ENCODE results near the gene SPATA20.

SPATA20 gene

DNA sequence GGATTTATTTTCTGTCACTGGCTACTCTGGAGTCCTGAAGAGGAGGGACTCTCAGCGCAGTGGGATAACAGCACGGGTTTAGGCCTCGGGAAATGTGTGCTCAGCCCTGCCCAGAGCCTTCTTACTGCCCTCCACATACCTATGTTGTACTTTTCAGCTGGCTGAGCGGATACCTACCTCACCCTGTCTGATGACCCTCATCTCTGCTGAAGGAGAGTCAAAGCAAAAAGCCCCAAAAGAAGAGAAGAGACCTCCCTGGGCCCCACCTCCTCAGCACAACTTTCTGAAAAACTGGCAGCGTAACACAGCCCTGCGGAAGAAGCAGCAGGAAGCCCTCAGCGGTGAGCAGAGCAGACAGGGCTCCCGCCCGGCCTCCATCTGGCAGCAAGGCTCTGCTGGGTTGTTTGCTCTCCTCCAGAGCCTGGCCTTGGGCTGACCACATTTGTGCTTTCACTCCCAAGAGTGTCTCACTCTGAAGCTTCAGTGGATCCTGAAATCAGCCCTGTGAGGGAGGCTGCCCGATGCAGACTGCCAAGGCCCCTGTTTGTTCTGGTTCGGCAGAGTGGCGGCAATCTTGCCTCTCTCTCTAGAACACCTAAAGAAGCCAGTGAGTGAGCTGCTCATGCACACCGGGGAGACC is 28.5 kb upstream of the SPATA20 start:
- Histone ChIP-seq H3K27me3 (ENCODE audit: control insufficient read depth, insufficient read depth, low read length) (no peaks in the 10 kb centered on the region), H3K27ac (no peak overlapping the region), H3K4me1 (peaks cover 19% of the 10 kb centered on the region), H3K4me3 (ENCODE audit: low read depth, low read length) (no peak overlapping the region), H3K36me3 (ENCODE audit: control insufficient read depth, insufficient read depth, low read length) (no peaks in the 10 kb centered on the region), H3K4me2 (ENCODE audit: low read length) (no peak overlapping the region), H2AFZ (no peak overlapping the region), H3K9me3 (ENCODE audit: control insufficient read depth, low read length) (no peaks in the 10 kb centered on the region), H3K9ac (no peak overlapping the region), H3K79me2 (no peaks in the 10 kb centered on the region)
- TF ChIP-seq, protein P1, sequence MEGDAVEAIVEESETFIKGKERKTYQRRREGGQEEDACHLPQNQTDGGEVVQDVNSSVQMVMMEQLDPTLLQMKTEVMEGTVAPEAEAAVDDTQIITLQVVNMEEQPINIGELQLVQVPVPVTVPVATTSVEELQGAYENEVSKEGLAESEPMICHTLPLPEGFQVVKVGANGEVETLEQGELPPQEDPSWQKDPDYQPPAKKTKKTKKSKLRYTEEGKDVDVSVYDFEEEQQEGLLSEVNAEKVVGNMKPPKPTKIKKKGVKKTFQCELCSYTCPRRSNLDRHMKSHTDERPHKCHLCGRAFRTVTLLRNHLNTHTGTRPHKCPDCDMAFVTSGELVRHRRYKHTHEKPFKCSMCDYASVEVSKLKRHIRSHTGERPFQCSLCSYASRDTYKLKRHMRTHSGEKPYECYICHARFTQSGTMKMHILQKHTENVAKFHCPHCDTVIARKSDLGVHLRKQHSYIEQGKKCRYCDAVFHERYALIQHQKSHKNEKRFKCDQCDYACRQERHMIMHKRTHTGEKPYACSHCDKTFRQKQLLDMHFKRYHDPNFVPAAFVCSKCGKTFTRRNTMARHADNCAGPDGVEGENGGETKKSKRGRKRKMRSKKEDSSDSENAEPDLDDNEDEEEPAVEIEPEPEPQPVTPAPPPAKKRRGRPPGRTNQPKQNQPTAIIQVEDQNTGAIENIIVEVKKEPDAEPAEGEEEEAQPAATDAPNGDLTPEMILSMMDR (IDR thresholded peaks at IDR 0.05), result no peak

DNA sequence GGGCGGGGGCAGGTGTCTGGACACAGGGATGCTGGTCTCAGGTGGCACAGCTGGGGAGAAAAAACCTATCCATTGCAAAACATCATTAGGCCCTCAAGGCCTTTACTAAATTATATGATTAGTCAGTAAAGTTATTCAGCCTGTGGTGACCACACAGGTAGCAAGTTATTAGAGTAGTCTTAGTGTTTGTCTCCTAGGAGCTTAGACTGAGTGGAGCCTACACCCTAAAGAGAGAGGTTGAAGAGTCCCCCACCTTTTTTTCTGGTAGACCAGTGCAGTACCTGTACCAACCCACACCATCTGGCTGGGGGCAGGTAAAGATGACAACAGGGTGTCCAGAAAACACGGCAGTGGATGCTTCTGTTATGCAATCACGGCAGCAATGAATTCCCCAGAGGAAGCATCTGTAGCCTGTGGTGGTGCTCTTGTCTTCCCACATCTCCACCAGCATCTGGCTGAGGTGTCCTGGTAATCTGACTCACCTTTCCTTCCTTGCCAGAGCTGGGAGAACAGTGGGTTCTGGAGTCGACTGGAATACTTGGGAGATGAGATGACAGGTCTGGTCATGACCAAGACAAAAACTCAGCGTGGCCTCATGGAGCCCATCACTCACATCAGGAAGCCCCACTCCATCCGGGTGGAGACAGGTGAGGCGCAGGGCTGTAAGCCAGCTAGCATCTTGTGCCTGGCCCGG is 27.7 kb upstream of the SPATA20 start:
- TF ChIP-seq, protein P1 (IDR thresholded peaks at IDR 0.05), result no peak
- H2AFZ ChIP-seq, result no peak overlapping the region
- no peak overlapping the region for H3K9ac ChIP-seq
- no peaks in the 10 kb centered on the region for H3K9me3 ChIP-seq (ENCODE audit: control insufficient read depth, low read length)
- no peak overlapping the region for H3K4me3 ChIP-seq (ENCODE audit: low read depth, low read length)
- H3K79me2 ChIP-seq, result no peaks in the 10 kb centered on the region
- no peak overlapping the region for H3K27ac ChIP-seq
- no peak overlapping the region for H3K4me2 ChIP-seq (ENCODE audit: low read length)
- H3K4me1 ChIP-seq, result peaks cover 17% of the 10 kb centered on the region
- no peaks in the 10 kb centered on the region for H3K27me3 ChIP-seq (ENCODE audit: control insufficient read depth, insufficient read depth, low read length)
- no peaks in the 10 kb centered on the region for H3K36me3 ChIP-seq (ENCODE audit: control insufficient read depth, insufficient read depth, low read length)

DNA sequence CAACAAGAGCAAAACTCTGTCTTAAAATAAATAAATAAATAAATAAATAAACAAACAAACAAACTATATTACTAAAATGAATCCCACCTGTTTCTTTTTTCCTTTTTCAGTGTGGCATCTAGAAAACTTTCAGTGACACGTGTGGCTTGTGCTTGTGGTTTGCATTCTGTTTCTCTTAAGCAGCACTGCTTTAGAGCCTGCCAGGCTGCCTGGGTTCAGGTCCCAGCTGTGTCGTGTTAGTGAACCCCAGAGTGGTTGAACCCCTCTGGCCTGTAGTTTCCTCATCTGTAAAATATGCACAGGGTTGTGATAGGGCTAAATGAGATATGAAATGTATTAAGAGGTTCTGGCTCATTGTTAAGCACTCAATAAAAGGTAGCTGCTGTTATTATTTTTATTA is 26.5 kb upstream of the SPATA20 start:
- no peaks in the 10 kb centered on the region for H3K79me2 ChIP-seq
- no peaks in the 10 kb centered on the region for H3K27me3 ChIP-seq (ENCODE audit: control insufficient read depth, insufficient read depth, low read length)
- no peak overlapping the region for H2AFZ ChIP-seq
- no peaks in the 10 kb centered on the region for H3K36me3 ChIP-seq (ENCODE audit: control insufficient read depth, insufficient read depth, low read length)
- no peaks in the 10 kb centered on the region for H3K9me3 ChIP-seq (ENCODE audit: control insufficient read depth, low read length)
- no peak overlapping the region for H3K27ac ChIP-seq
- peaks cover 5% of the 10 kb centered on the region for H3K4me1 ChIP-seq
- no peak overlapping the region for H3K4me3 ChIP-seq (ENCODE audit: low read depth, low read length)
- no peak overlapping the region for H3K4me2 ChIP-seq (ENCODE audit: low read length)
- TF ChIP-seq, protein P1 (IDR thresholded peaks at IDR 0.05), result no peak
- H3K9ac ChIP-seq, result no peak overlapping the region

DNA sequence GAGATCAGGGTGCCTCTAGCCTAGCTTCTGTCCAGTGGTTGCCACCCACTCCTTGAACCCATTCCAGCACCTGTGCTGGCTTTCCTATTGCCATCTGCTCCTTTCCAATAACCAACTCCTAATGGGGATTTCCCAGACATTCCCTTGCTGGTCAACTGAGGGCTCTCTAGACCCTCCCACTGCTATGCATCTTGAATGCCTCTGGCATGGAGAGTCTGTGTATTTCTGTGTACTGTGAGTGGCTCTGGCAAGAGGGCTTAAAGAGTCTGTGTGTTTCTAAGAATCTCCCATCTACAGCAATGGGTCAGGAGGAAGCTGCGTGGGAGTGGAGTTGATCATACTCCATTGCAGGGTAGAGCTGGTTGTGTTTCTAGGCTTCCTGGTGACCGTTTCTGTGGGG is 25.5 kb upstream of the SPATA20 start:
- Histone ChIP-seq H3K36me3 (ENCODE audit: control insufficient read depth, insufficient read depth, low read length) (no peaks in the 10 kb centered on the region), H3K4me2 (ENCODE audit: low read length) (no peak overlapping the region), H3K27ac (no peak overlapping the region), H3K4me3 (ENCODE audit: low read depth, low read length) (no peak overlapping the region), H3K9me3 (ENCODE audit: control insufficient read depth, low read length) (no peaks in the 10 kb centered on the region), H3K79me2 (no peaks in the 10 kb centered on the region), H3K27me3 (ENCODE audit: control insufficient read depth, insufficient read depth, low read length) (no peaks in the 10 kb centered on the region), H3K9ac (no peak overlapping the region), H2AFZ (no peak overlapping the region), H3K4me1 (no peaks in the 10 kb centered on the region)
- TF ChIP-seq, protein P1 (IDR thresholded peaks at IDR 0.05), result no peak

DNA sequence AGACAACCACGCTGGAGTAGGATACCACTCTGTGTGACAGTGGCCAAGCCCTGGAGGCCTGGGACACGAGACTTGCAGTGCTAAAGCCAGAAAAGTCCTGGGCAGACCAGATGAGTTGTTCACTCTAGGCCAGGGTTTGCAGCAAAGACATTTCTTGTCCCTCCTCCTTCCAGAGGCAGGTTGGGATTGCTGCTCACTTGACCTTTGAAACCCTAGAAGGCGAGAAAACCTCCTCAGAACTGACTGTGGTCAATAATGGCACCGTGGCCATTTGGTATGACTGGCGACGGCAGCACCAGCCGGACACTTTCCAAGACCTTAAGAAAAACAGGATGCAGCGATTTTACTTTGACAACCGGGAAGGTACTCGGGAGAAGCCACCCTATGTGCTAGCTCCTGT is 24.2 kb upstream of the SPATA20 start:
- no peak overlapping the region for H3K27ac ChIP-seq
- no peaks in the 10 kb centered on the region for H3K4me1 ChIP-seq
- no peaks in the 10 kb centered on the region for H3K36me3 ChIP-seq (ENCODE audit: control insufficient read depth, insufficient read depth, low read length)
- H3K9me3 ChIP-seq (ENCODE audit: control insufficient read depth, low read length), result no peaks in the 10 kb centered on the region
- TF ChIP-seq, protein P1 (IDR thresholded peaks at IDR 0.05), result no peak
- H3K4me2 ChIP-seq (ENCODE audit: low read length), result no peak overlapping the region
- no peaks in the 10 kb centered on the region for H3K27me3 ChIP-seq (ENCODE audit: control insufficient read depth, insufficient read depth, low read length)
- no peak overlapping the region for H3K9ac ChIP-seq
- H3K4me3 ChIP-seq (ENCODE audit: low read depth, low read length), result no peak overlapping the region
- no peak overlapping the region for H2AFZ ChIP-seq
- no peaks in the 10 kb centered on the region for H3K79me2 ChIP-seq

Measured in parathyroid adenoma (tissue), 2 donors.